Lower leg skin (tissue), 3 donors: ENCODE data around the gene FAM167B.

Experiments
- CTCF ChIP-seq, 3 donors: fragments of 450-650 bp; IDR thresholded peaks; one replicate each; pipeline ENCODE4 v1.5.1; 2016; ENCODE audit warnings: antibody characterized with exemption in 3 of 3, mild to moderate bottlenecking in 3 of 3, moderate library complexity in 2 of 3
- POLR2A ChIP-seq, 2 donors: fragments of 450-650 bp; IDR thresholded peaks; one replicate each; pipeline ENCODE4 v1.6.1; 2016 to 2017; ENCODE audit warnings: antibody characterized with exemption in 2 of 2, mild to moderate bottlenecking in 1 of 2, moderate library complexity in 1 of 2

- TF ChIP-seq CTCF (IDR thresholded peaks at IDR 0.05): no peak
- TF ChIP-seq POLR2A (IDR thresholded peaks at IDR 0.05): no peak
Observed at GRCh38 chr1:32200226-32201010, 46.6 kb upstream of the FAM167B start, which contains the start of gene CCDC28B.
